Activated T-cell treated with anti-CD3 and anti-CD28 coated beads, Interleukin-2, amount 50 U/mL, for 1 hour (primary cell): ENCODE results near the gene SPATA21.

Experiments
- DNase-seq: peaks from one replicate; pipeline ENCODE4 v3.0.0-alpha.2; 2020

Gene SPATA21

GRCh38 chr1:16418823-16419425, 18.3 kb downstream of the SPATA21 start:
- no peak for DNase-seq

- DNase-seq, result no peak
Observed at GRCh38 chr1:16413191-16413590, 24.0 kb downstream of the SPATA21 start.

DNA sequence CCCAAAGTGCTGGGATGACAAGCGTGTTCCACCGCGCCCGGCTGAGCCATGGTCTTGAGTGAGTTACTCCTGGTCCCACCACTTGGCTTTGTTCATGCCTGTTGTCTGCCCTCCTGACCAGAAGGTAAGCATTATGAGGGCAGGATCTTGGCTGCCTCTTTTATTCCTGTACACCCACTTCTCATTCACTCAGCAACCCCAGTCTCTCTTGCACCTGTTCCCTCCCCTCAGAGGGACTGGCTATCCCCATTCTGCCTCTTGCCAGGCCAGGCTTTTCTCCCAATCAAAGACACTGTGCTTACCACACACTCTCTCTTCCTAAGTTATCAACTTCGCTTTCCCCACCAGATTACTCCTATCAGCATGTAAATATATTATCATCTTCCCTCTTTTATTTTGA, 26.4 kb downstream of the SPATA21 start:
- DNase-seq, result no peak

GRCh38 chr1:16409536-16410152, 27.6 kb downstream of the SPATA21 start:
- DNase-seq, result no peak

- DNase-seq, result no peak
Observed at GRCh38 chr1:16406868-16407267, 30.4 kb downstream of the SPATA21 start.

- DNase-seq, result no peak
Observed at GRCh38 chr1:16405441-16405840, 31.8 kb downstream of the SPATA21 start.

GRCh38 chr1:16402742-16403141, 34.5 kb downstream of the SPATA21 start:
- DNase-seq, result no peak

- no peak for DNase-seq
Observed at GRCh38 chr1:16398371-16398953, 38.8 kb downstream of the SPATA21 start.

DNA sequence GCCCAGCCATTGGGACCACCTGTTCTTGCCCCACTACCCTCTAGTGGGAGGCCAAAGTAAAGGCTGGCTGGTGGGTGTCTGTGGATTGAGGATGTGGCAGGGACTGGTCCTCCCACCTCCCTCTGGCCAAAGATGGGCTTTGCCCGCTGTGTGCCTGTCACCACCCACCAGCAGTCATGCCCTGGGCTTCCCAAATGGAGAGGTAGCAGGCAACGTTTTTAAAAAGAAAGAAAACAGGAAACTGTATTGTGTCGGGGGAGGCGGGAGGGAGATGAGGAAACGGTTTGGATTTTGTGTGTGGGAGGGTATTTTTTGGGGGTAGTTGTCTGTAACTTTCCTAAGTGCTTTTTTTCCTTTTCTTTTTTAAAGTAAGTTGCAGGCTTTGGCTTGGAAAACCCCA, 40.1 kb downstream of the SPATA21 start:
- no peak for DNase-seq

DNA sequence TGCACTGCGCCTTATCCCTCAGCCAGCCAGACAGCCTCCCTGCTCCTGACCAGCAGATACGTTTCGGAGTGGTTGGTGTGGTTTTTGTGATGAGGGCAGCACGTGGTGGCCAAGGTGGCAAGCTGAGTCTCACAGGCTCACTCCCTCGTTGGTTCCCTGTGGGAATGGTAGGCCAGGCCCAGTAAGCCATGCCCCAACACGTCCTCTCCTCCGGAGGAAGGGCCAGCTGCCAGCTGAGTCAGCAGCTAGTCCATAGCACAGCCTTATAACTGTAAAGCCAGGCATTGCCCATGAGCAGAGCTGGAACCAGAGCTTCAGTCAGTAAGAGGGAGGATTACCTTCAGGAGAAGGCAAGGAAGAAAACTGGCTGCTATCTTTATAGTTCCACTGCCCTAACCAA, 40.6 kb downstream of the SPATA21 start:
- no peak for DNase-seq

- DNase-seq, result no peak
Observed at GRCh38 chr1:16394977-16395376, 42.2 kb downstream of the SPATA21 start.

DNA sequence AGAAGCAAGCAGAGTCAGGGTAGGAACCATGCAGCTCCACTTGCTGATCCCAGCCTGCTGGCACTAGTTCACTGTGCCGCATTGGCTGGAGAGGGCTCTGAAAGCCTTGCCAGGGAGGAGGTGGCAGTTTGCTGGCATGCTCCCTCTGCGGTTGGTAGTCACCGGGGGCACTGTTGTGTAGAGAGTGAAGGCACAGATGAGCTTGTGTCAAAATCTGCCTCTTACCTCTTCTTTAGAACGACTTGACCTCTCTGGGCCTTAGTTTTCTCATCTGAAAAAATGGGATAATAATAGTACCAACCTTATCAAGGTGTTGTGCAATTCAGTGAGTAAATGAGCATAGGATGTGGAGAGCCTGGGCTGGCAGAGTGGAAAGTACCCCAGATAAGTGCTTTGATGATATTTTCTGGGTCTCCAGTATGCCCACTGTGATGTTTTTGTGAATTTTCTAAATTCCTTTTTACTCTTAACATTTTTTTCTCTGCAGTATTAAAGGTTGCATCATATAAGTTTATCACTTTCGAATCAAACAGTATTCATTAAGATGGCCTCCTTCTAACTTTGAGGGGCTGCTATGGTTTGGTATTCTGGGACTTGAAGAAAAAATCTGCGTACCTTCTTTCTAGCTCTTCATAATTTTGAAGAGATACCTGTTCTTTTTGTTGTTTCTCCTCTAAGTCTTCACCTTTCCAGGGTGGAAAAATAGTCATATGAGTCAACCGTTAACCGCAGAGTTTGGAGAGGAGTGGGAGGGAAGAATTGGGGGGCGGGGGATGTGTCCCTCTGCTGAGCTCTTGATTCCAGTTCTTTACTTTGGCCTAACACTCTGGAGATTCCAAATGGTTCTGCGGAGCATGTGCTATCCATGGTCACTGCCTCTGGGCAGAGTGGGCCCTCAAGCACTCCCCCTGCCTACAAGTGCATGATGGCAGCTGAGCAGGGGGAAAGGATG, 43.4 kb downstream of the SPATA21 start:
- DNase-seq, result no peak

- DNase-seq, result no peak
Observed at GRCh38 chr1:16392740-16393569, 44.3 kb downstream of the SPATA21 start.

GRCh38 chr1:16391411-16391810, 45.8 kb downstream of the SPATA21 start:
- DNase-seq, result no peak

DNA sequence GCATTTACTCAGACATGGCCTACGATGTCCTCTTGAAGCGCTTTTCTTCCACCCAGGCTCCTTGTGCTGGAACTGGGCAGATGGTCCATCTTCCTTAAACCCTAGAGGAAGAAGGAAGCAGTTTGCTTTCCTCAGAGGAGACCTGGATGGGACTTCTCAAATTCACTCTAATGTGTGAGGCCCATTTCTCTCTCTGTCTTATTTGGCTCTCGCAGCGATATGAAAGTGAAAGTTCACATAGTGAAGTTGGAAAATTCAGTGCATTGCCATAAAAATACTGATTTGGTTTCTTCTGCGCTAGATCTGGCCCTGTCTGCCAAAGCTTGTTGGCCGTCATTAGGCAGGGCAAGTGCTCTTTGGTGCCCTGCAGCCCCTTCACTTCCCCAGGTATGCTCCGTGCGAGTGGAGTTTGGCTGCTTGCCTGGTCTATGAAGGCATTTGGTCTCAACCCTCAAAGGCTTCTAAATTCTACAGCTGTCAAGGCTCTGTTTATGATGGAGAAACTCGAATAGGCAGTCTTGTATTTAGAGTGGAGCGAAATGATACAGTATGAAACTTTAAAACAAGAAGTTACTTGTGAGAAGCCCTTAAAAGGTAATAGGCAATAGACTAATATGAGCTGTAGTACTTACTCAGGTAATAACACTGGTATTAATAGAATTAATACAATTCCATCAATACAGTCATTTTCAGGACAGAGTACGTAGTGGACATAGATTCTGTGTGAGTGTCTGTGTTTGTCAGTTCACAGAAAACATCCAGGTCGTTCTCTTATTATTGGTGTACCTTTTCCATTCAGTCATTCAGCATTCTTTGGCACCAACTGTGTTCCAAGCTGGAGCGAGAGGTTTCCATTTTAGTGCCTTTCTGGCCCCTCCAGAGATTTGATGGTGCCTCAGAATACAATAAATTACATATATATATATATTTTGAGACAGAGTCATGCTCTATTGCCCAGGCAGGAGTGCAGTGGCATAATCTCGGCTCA, 49.7 kb downstream of the SPATA21 start:
- DNase-seq, result no peak

DNA sequence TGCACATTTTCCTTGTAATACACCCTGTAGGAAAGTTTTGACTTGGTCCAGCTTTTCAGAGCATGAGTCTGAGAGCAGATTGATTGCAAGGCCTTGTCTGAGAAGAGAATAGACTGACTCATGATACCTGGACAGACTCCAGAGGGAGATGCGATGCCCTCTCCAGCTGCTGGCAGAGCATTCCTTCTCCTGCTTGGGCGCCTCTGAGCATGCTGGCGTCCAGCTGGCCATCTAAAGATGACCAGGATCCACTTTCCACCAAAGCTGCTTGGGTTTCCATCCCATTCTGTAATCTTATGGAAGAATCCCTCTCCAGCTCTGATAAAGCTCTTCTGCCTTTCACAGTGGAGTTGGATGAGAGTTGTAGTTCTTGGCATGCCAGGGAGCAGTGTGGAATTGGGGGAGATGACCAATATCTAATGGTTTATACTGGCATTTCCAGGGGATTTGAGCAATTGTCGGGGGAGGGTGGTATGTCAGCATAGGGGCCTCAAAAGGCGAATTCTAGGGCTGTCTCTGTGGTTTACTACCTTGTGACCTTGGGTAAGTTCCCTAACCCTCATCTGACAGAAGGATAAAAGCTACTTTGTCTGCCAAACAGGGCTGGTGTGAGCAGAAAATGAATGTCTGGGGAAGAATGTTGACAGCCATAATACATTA, 50.6 kb downstream of the SPATA21 start:
- DNase-seq, result no peak

DNA sequence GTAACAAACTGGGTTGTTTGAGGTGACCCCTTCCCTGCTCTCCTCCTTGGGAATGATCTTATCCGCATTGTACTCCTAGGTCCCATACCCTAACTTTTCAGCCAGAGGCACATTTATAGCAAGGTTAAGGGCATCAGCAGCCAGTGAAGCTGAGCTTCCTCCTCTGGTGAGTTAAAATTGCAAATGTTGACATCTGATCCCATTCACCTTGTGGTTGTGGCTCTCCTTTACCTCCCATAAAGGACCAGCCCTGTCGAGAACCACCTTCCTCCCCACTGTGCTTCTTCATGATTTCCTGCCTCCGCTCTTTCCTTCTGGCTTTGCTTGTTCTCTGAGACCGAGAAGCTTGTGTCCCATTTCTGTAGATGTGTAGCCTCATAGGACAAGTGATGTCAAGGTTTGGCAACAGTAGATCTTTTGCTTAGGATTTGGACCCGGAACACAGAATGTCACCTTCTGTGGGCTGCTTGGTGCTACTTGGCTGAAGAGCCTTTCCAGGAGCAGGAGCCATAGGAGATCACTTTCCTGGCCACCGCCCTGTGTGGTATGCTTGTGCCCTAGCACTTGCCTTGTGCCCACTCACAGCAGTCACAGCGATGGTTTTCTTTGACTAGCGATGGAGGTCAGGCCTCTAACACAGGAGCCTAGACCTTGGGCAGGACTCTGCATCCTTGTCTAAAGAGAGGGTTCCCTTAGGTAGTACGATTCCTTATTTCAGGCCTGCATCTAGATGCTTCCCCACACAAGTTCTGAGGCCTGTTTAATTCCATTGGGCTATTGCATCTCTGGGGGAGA, 51.4 kb downstream of the SPATA21 start:
- DNase-seq, result no peak

GRCh38 chr1:16383888-16384287, 53.3 kb downstream of the SPATA21 start:
- DNase-seq, result no peak

- DNase-seq, result no peak
Observed at GRCh38 chr1:16380868-16381267, 56.4 kb downstream of the SPATA21 start.

GRCh38 chr1:16378443-16378842, 58.8 kb downstream of the SPATA21 start:
- DNase-seq, result no peak
